AG04449 (cell line): Measurements from ENCODE around the gene LRMDA.

Experiments used
- CTCF ChIA-PET: fragments of 350-600 bp; formaldehyde crosslinking; extraction: SDS; loops from one replicate; lab custom pipeline; 2021; ENCODE audit warnings: antibody characterized with exemption; lab: Yijun Ruan, JAX
- POLR2A ChIA-PET: fragments of 400-600, 350-600 bp; formaldehyde crosslinking; extraction: SDS; loops from one replicate; lab custom pipeline; 2020; ENCODE audit warnings: antibody characterized with exemption, inconsistent platforms; lab: Yijun Ruan, JAX
- DNase-seq: peaks from one replicate; pipeline ENCODE4 v3.0.0-alpha.2; 2010; ENCODE audit warnings: low read depth, low spot score
- H3K4me3 ChIP-seq: 2 replicates; pipeline ENCODE4 v1.5.1; 2011; ENCODE audit warnings: low read depth, mild to moderate bottlenecking, control low read depth, low read length
- CTCF ChIP-seq: IDR thresholded peaks from one replicate; pipeline ENCODE4 v1.5.1; 2011; ENCODE audit warnings: mild to moderate bottlenecking, moderate library complexity, low read length, control low read depth, inconsistent platforms; ENCODE audit not compliant: insufficient read depth; ENCODE audit errors: missing control alignments

LRMDA gene

DNA sequence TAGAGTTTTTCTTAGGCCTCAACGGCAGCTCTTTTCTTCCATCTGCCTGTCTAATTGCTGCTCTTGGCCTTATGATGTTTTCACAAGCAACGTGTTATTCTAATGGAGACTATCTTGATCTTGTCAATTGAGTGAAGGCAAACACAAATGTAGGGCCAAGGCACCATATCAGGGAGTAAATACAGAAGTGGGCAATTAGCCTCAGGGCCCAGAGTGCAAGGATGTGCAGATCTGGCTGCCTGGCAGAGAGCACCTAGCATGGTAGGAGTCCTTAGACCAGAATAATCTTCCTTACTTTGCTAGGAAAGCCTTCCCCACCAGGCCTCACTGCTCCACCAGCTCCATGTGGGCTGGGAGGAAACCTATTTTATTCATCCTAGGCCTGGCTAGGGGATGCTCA lies 590.9 kb downstream of the LRMDA start:
- CTCF ChIA-PET, result interaction anchor here (2.6 kb wide), 1 partner anchor 14 kb away, joined by 16 read pairs; no protein-coding TSS in a partner anchor
- POLR2A ChIA-PET, result no interaction called here
- TF ChIP-seq CTCF, result no peak
- no peak for DNase-seq
- H3K4me3 ChIP-seq, result no peak overlapping the region

DNA sequence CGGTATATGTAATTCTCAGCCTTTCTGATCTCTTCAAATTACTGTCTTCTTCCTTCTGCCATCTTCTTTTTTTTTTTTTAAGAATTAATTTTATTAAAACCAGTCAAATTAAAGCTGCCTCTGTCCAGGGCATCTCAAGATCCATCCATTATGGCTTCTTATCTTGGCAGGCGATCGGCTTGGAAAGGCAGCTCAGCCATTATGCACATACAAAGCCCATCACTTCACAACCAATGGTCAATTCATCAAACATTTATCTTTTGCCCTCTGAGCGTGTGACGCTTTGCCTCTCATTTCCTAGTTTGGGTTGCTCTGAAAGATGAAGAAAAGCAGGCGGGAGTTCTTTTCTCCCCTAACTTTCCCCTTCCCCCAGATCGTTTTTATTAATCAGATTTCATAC lies 591.6 kb downstream of the LRMDA start:
- POLR2A ChIA-PET, result no interaction called here
- no peak for DNase-seq
- TF ChIP-seq CTCF, result no peak
- CTCF ChIA-PET, result interaction anchor here (1.7 kb wide), 1 partner anchor 14 kb away, joined by 10 read pairs; no protein-coding TSS in a partner anchor
- H3K4me3 ChIP-seq, result no peak overlapping the region

GRCh38 chr10:76024460-76025123 lies 593.2 kb downstream of the LRMDA start:
- DNase-seq, result no peak
- no peak overlapping the region for H3K4me3 ChIP-seq
- ChIA-PET POLR2A (no interaction called here), CTCF (interaction anchor here (1.1 to 4.9 kb wide), 3 partner anchors 9 to 13 kb away, joined by 3 to 43 read pairs (median 10); no protein-coding TSS in a partner anchor)
- TF ChIP-seq CTCF, result no peak

GRCh38 chr10:76025124-76025477 lies 593.7 kb downstream of the LRMDA start:
- no peak overlapping the region for H3K4me3 ChIP-seq
- no peak for DNase-seq
- no peak for TF ChIP-seq CTCF
- POLR2A ChIA-PET, result no interaction called here
- CTCF ChIA-PET, result interaction anchor here (4.9 kb wide), 1 partner anchor 12 kb away, joined by 43 read pairs; no protein-coding TSS in a partner anchor

- ChIA-PET CTCF (interaction anchor here (4.9 kb wide), 1 partner anchor 11 kb away, joined by 43 read pairs; no protein-coding TSS in a partner anchor), POLR2A (no interaction called here)
- TF ChIP-seq CTCF, result no peak
- H3K4me3 ChIP-seq, result no peak overlapping the region
- DNase-seq, result no peak
These were observed 594.9 kb downstream of the LRMDA start for GRCh38 chr10:76026176-76026771.

DNA sequence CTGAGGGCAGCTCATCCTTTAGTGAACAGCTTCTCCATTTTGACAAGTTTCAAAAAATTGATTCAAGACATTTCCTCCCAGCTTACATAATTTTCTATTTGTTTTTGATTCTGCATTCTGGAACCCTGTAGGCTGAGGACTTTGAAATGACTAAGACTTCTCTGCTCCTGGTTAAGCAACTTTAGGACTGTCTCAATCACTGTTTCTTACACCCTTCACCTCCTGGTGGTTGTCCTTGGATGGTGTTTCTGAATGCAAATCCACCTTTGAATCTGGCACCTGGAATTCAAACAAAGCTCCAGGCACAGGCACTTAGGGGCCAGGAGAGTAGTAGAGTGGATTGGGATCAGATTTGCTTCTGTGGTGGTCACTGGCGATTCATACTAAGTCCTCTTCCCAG lies 595.5 kb downstream of the LRMDA start:
- CTCF ChIA-PET, result interaction anchor here (1.0 to 4.9 kb wide), 3 partner anchors 10 to 958 kb away, joined by 3 to 43 read pairs (median 3); partner anchors contain the start of gene ZNF503
- no peak for DNase-seq

More for the DNA sequence above, 595.5 kb downstream of the LRMDA start:
- no peak overlapping the region for H3K4me3 ChIP-seq
- no peak for TF ChIP-seq CTCF
- POLR2A ChIA-PET, result no interaction called here
